GM18858 (cell line): ENCODE measurements around the gene TSR1.

Source experiments
- ATAC-seq: cut with Tn5 transposase; IDR thresholded peaks from one replicate; pipeline ENCODE4 v1.9.1; 2021; ENCODE audit not compliant: unreplicated experiment

Gene TSR1

DNA sequence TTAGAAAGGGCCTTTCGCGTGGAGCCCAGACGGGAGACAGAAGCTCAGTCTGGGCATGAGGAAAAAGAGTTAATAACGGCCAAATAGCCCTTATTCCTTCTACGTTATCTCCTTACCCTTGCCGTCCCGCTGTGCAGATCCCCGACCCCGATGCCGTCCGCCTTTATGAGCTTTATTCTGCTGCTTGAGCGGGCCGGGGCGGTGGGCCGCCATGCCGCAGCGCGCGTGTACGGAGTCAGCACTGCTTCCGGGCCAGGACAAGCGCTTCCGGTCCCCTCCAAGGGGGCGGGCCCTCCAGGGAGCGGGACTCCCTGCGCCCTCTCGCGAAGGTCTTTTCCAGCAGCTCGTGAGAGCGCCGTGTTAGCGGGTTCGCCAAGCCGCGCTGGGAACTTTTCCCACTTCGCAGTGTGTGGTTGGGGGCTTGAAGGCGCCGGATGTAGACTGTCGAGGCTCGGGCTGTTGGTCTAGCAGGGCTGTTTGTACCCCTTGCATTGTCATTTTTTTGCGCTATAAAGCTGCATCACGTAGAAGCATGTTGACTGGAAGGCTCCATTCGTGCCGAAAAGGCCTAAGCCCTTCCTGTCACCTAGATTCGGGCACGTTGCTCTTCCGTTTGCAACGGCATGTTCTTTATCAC lies at the start of gene TSR1:
TSS of gene TSR1 (minus strand) at position 243 of the 637 bp plus-strand sequence. CDS start at position 213, 30 bp downstream.
- ATAC-seq: peak; percentile 64

GRCh38 chr17:2385240-2386210 lies 49.3 kb upstream of the TSR1 start:
- no peak for ATAC-seq

DNA sequence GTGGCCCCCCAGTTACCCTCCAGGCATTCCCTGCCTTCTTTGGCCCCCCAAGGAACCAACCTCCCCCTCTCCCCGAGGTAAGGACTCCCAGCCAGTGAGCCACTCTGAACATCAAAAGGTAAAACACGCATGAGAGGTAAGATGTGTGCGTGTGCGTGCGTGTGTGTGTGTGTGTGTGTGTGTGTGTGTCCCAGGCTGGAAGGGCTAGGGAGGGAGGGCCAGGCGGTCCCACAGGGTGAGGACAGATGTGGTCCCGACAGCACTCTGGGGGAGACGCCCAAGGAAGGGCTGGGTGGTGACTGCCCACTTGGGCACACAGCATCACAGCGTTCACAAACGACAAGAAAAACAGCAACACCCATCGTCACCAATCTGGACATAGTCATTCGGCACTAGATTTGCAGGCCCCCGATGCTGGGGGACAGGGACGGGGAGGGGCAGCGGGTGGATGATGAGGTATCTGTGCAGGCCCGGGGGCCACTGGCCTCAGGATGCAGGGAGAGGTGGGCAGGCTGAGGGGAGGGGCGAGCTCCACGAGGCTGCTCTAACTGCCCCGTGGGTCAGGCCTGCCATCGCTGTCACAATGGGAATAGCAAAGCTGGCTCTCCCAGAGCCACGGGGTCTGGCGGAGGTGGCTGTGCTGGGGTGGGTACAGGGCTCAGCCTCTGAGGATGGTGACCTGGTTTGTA lies 48.3 kb upstream of the TSR1 start:
- ATAC-seq: no peak

DNA sequence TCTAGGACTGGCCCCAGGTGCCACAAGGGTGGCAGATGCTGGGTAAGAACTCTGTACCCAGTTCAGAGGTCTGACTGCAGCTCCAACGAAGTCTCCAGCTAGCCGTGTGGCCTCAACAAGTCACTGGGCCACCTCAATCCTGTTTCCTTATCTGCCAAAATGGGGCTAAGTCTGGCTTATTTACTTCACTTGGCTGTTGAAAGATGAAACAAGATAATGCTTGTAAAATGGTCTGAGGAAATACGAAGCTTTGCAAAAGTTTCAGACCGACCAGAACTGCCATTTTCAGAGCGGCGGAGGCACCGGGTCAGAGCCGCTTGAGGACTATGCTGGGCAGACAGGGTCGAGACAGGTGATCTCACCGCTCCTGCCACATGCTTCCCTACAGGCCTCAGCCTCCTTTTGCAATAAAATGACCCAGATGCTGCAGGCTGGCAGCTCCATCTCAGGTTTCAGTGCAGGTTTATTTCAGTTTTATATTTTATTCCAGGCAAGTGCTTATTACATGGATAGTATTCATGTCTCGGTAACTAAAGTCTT lies 47.4 kb upstream of the TSR1 start:
- no peak for ATAC-seq

- no peak for ATAC-seq
Measured at GRCh38 chr17:2380950-2381649, 44.8 kb upstream of the TSR1 start.

- no peak for ATAC-seq
Measured at GRCh38 chr17:2380226-2380922, 44.1 kb upstream of the TSR1 start.

DNA sequence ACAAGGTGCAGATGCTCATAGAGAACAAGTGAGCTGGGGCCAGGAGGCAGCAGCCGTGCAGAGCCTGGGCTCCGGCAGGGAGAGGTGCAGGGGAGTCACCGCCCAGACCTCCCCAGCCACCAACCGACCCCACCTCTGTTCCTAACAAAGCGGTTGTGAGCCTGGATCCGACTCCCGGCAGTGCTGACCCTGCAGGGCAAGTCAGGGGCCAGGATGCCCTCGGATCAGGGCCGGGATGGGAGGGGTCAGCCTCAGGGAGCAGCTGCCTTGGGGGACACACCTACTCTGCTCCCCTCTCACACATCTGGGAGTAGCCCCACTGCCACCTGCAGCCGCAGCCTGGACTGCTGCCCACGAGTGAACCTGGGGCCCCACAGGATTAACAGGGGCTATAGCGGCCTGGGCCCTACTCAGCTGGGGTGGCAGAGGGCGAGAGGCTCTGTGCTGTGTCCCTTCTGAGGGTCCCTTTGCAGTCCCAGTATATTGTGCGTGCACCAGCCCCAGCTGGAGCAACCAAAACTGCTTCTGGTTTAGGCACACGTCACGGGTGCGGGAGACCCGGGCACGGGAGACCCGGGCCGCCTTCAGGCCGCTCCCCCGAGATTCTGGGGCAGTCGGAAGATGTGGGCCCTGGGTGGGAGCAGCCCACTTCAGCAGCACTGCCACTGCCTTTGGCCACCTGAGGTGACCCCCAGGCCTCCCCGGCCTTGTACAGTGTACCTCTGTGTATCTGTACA lies 43.4 kb upstream of the TSR1 start:
- ATAC-seq: no peak

GRCh38 chr17:2378905-2379304 lies 42.6 kb upstream of the TSR1 start:
- ATAC-seq: no peak

DNA sequence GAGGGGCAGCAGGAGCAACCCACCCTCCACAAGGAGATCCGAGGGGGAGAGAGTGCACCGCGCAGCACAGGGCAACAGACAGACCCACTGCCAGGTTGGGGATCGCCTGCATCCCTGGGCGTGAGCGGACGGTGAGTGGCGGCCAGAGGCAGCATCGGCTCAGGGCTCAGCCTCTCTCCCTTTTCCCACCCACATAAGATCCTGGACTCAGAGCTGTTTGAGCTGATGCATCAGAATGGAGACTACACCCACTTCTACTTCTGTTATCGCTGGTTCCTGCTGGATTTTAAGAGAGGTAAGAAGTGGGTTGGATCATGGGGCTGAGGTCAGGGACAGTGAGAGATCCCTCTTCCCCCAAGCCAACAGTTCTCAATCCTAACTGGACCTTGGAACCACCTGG lies 41.4 kb upstream of the TSR1 start:
- no peak for ATAC-seq

DNA sequence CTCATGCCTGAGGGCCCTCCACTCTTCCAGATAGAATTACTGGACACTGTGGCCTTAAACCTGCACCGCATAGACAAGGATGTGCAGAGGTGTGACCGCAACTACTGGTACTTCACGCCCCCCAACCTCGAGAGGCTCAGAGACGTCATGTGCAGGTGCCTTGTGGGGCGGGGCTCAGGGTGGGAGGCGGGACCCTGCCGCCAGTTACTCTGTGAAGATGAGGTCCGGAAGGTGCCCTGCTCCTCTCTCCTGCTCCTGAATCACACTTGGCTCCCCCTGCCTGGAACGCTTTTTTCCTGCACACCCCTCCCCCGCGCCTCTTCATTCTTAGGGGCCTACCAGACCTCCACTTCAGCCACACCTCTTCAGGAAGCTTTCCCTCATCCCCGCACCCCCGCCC lies 39.9 kb upstream of the TSR1 start:
- no peak for ATAC-seq

DNA sequence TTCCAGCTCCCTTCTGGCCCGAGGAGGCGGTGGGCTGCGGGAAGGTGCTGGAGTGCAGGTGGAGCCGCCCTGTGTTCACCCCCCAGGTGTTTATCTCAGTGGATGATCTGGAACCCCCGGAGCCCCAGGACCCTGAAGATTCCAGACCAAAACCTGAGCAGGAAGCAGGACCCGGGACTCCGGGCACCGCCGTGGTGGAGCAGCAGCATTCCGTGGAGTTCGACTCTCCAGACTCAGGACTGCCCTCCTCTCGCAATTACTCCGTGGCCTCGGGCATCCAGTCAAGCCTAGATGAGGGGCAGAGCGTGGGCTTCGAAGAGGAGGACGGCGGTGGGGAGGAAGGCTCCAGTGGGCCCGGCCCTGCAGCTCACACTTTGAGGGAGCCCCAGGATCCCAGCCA lies 39.1 kb upstream of the TSR1 start:
- no peak for ATAC-seq

- ATAC-seq: no peak
Measured at GRCh38 chr17:2374549-2375285, 38.5 kb upstream of the TSR1 start.

- no peak for ATAC-seq
Measured at GRCh38 chr17:2373179-2373578, 36.9 kb upstream of the TSR1 start.

DNA sequence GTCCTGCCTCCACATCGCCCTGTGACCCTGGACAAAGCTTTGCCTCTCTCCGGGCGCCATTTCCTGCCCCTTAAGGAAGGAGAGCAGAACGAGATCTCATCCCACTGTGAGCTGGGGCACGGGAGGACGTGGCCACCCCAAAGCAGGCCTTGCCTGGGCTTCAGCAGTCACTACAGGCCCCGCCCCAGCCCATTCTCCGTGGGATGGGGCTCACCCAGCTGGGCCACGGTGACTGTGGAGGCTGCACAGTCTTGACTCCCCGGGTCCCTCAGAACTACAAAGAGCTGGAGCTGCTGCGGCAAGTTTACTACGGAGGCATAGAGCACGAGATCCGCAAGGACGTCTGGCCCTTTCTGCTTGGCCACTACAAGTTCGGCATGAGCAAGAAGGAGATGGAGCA lies 36.4 kb upstream of the TSR1 start:
- no peak for ATAC-seq

- ATAC-seq: no peak
Measured at GRCh38 chr17:2372180-2372579, 35.9 kb upstream of the TSR1 start.

GRCh38 chr17:2371183-2372130 lies 35.2 kb upstream of the TSR1 start:
- no peak for ATAC-seq

DNA sequence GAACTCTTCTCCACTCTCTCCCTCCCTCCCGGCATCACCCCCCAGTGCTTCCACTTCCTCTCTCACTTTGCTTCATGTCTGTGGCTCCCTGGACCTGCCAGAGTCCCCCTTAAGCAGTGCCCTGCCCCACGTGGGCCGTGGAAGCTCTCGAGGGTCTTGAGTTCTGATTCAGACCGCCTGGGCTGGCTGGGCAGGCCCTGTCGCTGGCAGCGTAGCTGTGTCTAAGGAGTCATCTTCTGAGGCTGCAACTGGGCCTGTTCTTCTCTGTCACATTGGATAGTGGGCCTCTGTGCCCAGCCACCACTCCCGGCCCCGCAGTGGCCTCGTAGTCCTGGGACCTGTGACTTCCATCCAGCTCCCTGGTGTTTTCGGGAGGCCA lies 33.9 kb upstream of the TSR1 start:
- ATAC-seq: no peak
